Lower leg skin (tissue), 3 donors: Measurements from ENCODE around the gene RAB11A.

ENCODE experiments used
- CTCF ChIP-seq, 3 donors: fragments of 450-650 bp; IDR thresholded peaks; one replicate each; pipeline ENCODE4 v1.5.1; 2016; ENCODE audit warnings: antibody characterized with exemption in 3 of 3, mild to moderate bottlenecking in 3 of 3, moderate library complexity in 2 of 3
- POLR2A ChIP-seq, 2 donors: fragments of 450-650 bp; IDR thresholded peaks; one replicate each; pipeline ENCODE4 v1.6.1; 2016 to 2017; ENCODE audit warnings: antibody characterized with exemption in 2 of 2, mild to moderate bottlenecking in 1 of 2, moderate library complexity in 1 of 2

- TF ChIP-seq POLR2A (IDR thresholded peaks at IDR 0.05) (no peak), CTCF (IDR thresholded peaks at IDR 0.05) (no peak)
Measured at GRCh38 chr15:65907661-65908060, 38.4 kb downstream of the RAB11A start.
